GM21529 (cell line): Measurements from ENCODE around the gene P4HB.
A peak's percentile ranks its signal among the peaks of the same experiment; 100 is the strongest.

Experiments
- ATAC-seq: cut with Tn5 transposase; IDR thresholded peaks from one replicate; pipeline ENCODE4 v1.9.1; 2021; ENCODE audit not compliant: unreplicated experiment

Gene P4HB

DNA sequence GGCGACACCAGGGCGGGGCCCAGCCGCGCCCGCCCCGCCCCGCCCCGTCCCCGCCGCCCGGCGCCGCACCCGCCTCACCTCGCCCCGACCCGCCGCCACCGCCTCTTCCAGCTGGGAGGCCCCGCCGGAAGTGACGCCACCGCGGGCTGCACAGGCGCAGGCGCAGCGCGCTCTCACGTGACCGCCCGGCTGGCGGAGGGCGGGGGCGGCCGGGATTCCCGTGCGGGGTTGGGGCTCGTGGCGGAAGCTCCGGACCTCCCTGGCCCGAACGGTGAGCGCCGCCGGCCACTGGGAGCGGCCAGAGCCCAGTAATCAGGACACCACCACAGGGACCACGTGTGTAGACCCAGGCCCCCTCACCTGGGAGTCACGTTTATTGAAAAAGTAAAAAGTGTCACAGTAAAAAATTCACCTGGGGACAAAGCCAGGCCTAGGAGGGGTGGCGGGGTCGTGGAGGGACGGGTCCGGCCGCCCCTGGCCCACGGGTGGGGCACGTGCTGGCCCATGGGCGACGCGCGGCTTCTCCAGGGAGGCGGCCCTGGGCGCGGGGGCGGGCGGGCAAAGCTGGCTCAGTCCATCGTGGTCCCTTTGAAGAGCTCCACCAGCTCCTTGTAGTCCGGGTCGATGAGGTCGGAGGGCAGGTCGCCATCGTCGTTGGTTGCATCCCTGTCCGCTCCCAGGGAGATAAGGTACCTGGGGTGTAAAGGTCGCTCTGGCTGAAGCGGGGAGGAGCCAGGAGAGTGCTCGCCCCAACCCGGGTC is 27.0 kb downstream of the P4HB start, which contains the start of gene MCRIP1:
Gene MCRIP1 (minus strand): TSS at position 132 of the 761 bp plus-strand sequence. CDS start 8,785 bp downstream, outside the sequence.
- peak; percentile 66 for ATAC-seq

DNA sequence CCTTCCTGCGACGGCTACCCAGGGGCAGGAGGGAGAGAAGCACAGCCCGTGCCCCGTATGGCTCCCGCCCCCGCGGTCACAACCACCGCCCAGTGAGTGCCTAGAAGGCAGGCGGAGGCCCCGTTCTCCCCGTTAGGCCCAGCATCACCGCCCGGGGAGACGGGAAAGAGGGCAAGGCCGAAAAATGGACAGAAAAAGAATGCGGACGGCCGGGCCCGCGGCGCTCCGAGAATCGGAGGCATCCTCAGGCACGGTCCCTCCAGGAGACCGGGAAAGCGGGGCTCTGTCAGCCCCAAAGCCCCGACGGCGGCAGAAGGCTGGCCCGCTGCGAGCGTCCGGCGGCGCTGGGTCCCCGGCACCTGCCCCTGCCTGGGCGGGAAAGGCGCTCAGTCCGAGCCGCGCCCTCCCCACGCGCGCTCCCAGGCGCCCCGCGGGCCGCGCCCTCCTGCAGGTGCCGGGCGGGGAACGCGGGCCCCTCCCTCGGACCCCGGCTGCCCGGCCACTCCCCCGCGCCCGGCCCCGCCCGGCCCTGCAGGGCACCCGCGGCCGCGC is 27.7 kb downstream of the P4HB start:
- ATAC-seq = peak; percentile 28

DNA sequence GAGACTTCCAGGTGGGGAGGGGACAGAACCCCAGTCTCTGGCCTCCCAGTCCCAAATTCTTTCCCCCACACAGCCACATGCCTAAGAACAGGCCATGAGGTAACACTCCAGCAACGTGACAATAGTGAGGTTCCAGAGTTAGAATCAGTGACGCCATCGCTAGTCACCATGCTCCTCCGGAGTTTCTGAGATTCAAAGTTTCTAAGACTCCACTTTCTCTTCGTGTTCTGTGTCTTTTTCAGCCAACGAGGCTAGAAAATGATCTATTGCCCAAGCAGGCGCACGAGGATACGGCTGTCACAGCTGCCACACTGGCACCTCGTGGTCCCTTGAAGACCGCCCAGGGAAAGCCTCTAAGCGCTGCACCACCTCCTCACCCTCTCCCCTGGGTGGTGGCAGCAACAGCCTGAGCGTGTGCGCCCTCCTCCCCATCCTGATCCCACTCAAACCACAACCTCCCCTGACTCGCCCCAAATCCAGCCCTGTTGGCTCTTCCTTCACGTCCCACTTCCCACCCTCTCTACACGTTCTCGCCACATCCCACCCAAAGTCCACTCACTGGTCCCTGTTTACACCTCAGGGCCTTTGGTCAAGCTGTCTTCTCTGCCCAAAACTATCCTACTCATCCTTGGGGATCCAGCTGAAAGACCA is 28.3 kb downstream of the P4HB start:
- no peak for ATAC-seq

DNA sequence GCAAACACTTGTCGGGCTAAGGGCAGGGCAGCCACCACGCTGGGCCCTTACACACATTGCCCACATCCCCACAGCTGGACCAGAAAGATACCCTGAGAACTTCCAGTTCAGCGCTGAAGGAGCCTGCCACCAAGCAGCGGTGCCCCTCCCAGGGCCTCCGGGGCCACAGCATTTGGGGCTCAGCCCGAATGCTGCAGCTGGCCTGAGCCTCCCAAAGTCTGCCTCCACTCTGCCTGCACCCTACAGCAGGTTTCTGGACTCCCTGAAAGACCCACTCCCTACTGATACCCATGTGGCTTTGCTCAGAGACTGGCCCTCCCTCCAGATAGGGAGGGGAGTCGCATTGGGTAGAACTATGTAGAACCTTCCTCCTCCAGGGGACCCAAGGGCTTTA is 28.8 kb downstream of the P4HB start:
- no peak for ATAC-seq

DNA sequence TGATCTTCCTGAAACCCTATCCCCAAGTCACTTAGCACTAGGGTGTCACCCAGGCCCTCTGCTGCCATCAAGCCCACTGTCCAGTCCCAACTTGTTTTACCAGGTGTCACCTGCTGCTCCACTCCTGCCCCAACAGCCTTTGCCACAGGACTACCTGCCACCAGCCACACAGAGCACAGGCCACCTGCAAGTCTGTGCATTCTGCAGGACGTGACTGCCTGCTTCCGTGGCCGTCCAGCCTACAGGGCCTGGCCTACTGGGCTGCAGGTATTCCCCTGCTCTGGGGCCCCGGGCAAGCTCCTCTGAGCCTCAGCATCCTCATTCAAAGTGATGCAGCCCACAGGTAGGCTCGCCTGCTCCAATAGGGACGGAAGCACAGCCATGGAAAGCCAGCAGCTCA is 30.5 kb downstream of the P4HB start:
- no peak for ATAC-seq

DNA sequence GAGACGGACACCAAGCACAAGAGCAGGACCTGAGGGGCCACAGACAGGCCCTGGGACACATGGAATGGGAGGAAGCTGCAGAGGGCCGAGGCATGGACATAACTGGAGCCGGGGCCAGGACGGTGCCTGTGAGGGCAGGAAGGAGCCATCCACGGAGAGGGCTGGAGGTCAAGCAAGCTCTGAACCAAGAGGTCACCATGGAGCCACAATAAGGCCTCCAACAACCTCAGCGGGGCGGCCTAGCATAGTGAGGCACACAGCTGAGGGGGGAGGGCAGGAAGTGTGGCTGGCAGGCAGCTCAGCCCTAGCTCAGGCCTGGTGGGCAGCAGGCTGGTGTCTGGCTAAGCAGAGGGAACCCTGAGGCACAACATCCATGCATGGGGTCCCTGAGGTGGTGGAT is 31.7 kb downstream of the P4HB start:
- no peak for ATAC-seq

DNA sequence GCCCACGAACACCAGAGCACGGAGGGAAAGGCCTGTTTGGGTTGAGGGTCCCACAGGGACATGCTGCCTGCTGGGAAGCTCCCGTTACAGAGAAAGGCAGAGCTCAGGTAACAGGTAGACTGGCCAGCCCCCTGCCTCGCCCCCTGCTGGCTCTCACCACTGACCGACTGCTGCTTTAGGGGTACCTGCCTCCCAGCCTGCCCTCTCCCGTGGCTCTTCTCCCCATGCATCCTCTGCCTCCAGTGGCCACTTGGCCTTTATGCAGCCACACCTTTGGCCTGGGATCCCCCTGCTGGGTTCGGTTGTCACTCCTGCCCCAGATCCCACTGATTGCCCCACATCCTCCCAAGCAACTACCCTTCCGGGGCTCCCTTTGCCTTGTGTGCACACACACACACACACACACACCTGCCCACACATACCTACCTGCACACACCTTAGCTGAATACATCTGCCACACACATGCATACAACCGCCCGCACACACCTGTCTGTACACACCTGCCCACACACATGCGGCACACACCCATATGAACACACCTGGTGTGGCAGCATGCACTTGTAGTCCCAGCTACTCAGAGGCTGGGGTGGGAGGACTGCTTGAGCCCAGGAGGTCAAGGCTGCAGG is 34.4 kb downstream of the P4HB start:
- no peak for ATAC-seq

DNA sequence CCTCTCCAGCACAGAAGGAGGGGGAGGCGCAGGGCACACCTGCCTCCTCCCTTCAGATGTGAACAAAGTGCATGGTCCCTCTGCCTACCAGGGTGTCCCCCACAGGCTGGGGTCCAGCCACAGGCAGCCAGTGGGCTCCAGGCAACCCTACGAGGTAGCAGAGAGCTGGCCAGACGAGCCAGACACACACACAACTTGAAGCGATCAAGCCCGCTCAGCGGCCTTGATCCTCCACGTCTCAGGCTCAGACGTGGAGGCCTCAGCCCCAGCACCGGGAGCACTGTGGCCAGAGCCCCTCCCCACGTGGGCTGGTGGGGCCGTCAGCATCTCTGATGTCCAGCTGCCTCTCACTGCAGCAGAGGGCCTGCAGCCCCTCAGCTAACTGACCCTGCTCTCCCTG is 35.7 kb downstream of the P4HB start:
- no peak for ATAC-seq

DNA sequence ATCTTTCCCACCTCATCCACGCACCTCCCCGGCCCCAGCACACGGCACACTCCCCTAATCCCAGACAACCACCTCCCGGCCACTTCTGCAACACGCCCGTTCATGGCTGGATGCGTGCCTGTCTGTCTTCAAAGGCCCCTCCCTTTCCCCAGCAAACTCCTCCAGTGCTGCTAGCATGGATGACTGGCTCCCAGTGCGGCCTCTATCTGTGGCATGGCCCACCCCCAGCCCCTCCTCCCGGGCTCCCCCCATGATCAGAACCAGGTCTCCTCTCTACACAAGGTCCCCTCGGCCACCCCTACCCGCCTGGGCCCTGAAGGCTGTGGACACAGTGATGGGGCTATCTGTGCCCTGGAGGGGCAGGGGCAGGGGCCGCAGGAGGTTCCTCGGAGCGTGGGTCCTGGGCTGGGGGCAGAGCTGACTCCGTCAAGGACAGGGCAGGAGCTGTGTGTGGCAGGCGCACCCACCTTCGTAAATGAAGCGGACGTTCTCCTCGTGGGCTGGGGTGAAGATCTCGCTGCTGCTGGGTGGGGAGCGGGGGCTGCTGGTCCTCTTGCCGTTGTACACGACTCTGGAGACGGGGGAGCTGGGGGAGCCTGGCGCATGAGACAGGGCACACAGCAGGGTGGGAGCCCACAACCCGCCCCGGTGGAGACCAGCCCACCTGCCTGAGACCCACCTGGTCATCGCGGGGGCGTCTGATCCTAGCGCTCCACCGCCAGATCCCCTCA is 36.4 kb downstream of the P4HB start:
- ATAC-seq = no peak

DNA sequence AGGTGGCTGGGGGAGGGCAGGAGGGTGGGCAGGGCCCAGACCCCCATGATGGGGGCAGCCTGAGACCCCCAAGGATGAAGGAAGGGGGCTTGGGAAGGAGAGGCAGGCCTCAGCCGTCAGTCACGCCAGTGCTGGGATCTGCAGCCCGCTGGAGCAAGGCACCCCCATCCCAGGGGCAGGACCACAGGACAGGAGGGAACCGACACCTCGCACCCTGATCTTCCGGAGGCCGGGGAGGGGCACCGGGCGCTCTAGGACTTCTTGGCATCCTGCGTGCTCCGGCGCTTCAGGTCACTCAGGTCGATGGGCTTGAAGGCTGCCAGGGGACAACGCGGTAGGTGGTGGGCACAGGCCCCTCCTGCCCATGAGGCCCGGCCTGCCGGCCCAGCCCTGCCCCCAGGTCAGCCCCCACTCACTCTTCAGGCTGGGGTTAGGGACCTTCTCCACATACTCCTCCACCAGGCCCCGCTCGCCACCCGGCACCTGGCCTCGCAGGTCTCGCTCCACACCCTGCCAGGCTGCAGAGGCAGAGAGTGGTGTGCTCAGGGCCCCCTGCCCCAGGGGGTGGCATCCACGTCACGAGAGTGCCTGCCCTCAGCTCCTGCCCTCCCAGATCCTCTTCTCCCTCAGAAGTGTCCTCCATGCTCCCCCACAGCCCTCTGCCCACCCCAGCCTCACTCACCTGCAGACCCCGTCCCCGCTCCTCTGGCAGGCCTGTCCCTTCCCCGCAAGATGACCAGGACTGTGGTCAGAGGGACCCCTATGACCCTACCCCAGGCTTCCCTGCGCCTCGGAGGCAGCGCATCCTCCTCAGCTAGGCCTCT is 37.1 kb downstream of the P4HB start:
- ATAC-seq = no peak

DNA sequence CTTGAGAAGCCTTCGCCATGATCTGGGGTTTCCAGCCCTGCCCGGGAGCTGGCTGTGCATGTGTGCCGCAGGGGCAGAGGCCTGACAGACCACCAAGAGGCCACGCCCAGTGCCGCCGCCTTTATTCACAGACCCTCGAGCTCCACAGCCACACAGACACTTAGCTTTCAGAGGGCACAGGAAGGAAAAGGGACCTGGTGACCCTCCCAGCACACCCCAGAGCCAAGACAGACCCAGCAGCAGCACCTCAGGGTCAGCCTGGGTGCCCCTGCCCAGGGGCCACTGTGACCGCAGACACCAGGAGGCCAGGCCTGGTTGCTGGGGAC is 38.1 kb downstream of the P4HB start:
- no peak for ATAC-seq

DNA sequence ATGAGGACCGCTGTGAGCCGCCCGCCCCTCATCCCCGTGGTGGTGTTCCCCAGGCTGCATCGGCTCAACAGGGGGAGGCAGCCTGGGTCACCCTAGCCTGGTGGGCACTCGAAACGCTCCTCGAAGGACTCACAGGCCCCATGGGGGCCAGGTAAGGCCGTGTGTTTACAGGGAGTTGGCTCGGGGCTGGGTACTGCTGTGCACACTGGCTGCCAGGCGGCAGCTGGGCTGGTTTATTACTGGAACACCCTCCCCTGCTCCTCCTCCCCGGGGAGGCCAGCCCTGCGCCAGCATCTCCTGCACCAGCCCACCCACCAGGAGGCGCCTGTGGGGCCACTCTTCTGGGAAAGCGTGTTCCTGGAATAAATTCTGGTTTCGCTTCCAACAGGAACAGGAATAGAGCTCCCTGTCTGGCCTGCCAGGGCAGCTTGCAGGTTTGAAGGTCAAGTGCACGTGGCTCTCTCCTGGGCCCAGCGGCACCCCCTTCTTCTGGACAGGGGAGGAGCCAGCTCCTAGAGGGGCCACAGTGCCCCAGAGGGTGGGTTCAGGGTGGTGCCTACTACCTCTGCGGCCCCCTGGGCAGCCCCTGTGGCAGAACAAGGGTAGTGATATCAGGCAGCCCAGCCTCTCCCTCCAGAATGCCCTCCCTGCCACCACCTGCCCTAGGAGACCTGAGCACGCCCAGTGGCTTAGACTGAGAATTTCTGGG is 38.6 kb downstream of the P4HB start:
- ATAC-seq = no peak

DNA sequence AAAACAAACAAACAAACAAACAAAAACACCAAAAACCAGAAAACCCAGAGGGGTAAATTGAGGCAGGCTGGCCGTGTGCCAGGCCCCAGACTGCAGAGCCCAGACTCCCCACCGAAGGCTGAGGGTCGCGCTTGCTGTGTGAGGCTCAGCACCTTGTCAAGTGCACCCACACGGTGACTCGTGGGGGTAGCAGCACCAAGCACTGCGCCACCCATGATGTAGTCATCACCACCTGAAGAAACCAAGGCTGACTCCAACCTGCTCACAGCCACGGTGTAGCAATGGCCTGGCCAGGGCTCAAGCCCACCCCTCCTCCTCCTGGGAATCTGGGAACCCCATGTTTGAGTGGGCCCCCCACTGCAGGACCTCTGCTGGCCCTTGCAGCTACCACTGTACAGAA is 39.2 kb downstream of the P4HB start:
- ATAC-seq = no peak

DNA sequence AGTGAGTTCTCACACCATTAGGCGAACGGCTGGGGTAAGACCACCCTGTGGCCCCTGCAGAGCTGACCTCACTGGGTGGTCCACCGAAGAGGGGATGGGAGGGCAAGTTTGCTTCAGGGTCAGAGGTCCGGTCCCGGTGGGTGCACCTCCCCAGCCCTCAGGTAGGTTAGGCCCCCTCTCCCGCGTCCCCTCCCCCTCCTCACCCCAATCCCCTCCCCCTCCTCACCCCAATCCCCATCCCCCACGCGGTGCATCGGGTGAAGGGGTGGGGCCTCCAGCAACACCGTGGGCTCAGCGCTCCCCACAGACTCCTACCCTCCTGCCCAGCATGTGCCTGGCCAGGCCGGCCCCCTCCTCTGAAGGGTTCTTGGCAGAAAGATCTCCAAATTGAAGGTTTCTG is 40.6 kb downstream of the P4HB start:
- no peak for ATAC-seq

DNA sequence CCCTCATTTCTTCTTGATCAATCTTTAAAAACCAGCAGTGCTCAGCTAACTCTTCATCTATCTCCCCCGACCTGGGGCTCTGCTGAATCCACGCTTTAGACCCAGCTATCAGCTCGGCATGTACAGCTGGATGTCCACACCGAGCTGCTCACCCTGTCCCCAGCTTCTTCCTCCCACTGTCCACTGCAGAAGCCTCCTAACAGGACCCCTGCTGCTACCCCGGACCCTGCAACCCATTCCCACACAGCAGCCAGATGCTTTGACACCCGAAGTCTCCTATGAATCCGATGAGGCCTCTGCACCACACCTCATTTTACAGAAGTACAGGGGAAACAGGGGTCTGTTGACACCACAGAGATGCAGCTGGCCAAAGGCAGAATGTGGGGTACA is 42.6 kb downstream of the P4HB start:
- no peak for ATAC-seq

DNA sequence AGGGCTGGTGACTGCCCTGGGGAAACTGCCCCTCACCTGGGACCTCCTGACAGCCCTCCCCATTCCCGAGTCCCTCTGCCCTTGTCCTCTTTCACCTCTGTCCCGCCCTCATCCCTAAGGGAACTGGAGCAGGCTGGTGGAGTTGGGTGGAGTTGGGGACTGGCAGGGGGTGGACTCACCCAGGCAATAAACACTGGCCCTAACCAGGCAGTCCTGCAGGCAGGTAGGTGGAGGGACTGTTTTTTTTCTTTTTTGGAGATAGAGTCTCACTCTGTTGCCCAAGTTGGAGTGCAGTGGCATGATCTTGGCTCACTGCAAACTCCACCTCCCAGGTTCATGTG is 44.7 kb downstream of the P4HB start:
- no peak for ATAC-seq

DNA sequence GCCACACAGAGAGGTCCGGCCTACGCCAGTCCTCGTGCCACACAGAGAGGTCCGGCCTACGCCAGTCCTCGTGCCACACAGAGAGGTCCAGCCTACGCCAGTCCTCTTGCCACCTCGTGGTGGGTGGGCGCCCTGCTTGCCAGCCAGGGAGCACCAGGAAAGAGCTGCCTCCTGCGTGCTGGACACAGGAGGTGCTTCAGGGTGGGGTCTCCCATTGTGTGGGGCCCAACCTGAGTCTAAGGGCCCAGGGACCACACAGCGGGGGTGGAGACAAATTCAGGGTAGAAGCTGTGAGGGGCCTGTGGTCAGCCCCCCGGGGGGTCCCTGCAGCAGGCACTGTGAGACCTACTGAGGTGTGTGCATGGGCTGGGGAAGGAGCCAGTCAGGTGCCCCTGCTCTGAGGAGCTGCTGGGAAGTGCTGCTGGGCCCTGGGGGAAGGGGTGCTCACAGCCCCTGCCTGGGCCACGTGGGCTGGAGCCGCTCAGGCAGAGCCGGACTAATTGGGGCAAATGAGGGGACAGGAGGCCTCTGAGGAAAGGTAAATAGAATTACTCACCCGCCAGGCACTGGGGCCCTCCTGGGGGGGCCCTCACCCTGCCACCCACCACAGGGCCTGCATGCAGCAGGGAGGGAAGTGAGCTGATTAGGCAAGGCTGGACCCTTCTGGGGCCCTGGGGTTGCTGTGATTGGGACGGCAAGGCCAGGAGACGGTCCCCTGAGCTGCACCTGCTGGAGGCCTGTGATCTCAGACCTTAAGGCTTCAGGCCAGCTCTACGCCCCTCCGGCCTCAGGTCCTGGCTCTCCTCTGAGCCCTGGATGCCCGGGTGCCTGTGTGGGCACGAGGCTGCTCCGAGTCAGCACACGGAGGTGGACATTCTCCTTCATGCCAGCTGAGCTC is 45.3 kb downstream of the P4HB start:
- no peak for ATAC-seq

DNA sequence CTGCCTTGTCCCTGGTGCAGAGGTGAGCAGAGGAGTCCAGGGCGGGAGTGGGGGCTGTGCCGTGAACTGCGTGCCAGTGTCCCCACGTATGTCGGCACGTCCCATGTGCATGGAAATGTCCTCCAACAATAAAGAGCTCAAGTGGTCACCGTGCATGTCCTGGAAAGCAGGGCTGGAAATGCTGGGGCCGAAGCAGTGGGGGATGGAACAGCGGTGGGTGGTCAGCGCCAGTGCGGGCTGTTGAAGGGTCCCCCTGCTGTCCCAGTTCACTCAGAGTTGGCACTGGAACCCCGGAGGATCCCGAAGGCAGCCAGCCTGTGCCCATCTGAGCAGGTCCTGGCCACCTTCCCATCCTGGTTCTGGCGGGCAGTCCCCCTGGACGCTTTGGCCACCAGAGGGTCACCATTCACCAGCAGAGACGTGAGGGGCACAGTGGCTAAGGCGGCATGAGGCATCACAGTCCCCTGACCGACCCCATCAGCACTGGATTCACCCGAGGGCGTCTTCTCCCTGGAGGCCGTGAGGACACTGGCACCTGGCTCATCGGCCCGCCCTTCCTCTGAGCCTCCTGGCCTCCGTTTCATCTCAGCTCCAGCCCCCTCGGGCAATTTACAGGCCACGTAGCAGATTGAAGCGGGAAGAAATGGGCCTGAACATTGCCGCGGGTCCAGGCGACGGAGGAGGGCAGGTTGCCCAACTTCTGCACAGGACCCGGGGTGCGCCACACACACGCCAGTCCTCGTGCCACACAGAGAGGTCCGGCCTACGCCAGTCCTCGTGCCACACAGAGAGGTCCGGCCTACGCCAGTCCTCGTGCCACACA is 46.3 kb downstream of the P4HB start:
- no peak for ATAC-seq
